HG02610 (cell line): ENCODE data around the gene LMOD3.
A peak's percentile ranks its signal among the peaks of the same experiment; 100 is the strongest.

ENCODE experiments used
- ATAC-seq: cut with Tn5 transposase; IDR thresholded peaks from one replicate; pipeline ENCODE4 v1.9.1; 2021; ENCODE audit warnings: mild to moderate bottlenecking, moderate library complexity; ENCODE audit not compliant: unreplicated experiment

LMOD3 gene

DNA sequence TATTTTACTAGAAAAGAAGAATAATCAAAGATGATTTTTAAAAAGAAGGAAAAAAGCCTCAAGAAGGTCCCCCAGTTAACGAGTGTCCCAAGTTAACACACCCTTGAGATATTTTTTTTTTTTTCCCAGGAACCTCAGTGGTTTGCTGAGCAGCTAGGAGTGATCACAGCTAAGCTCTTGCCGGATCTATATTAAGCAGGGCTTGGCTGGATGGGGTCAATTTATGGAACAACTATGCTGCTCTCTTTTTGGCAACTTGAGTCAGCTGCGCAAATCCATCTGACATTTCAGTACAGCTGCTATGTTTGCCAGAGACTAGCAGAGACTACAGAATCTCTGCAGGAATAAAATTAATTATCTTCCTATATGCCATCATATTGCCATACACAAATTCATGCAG is at the start of gene LMOD3:
TSS of gene LMOD3 (minus strand) at position 193 of the 400 bp plus-strand sequence. CDS start 209 bp downstream, outside the sequence.
- ATAC-seq = no peak

DNA sequence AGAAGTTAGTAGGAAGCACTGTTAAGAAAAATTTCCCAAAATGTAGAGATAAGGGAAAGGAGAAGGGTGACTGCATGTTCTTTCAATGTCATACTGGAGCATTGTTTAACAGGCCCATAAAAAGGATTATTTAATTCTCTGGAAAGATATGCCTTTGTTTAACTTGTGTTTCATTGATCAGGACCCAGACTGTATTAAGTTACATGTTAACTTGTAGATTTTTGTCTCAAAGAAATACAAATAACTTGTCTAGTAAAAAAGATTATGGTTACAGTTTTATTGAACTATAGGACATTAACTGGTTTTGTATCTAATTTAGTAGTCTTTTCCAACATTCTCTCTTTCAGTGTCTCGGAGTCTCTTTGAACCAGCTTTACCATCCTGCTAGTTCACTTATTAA is 49.7 kb upstream of the LMOD3 start:
- no peak for ATAC-seq

DNA sequence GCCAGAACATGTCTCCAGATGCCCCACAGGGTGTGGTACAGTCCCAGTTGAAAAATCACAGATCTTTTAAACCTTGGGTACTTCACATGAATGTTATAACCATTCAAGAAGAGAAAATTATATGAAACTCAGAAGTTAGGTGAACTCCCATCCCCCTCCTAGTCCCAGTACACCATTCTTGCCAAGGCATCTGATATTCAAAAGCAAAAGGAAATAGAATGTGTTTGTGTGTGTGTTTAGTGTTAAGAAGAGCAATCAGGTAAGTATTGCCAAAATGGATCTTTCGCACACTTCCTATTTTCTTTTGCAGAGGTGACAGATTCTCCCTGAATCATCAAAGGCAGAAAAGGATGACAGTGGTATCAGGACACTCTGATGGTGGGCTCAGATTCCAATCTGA is 44.1 kb upstream of the LMOD3 start:
- ATAC-seq = no peak

DNA sequence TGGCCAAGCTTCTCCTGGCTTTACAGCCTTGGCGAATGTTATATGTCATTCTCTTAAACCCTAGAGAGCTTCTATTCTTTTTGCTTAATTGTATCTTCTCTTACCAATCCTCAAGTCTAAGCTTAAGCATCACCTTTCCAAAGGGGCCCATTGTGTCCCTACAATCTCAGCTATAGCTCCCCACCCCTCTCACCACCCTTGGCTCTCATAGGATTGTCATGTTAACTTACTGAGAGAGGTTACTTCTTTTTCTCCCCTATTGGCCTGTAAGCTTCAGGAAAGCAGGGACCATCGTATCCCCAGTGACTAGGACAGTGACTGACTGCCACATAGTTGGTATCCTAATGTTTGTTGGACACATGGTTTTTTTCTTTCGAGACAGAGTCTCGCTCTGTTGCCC is 43.3 kb upstream of the LMOD3 start:
- ATAC-seq = no peak

DNA sequence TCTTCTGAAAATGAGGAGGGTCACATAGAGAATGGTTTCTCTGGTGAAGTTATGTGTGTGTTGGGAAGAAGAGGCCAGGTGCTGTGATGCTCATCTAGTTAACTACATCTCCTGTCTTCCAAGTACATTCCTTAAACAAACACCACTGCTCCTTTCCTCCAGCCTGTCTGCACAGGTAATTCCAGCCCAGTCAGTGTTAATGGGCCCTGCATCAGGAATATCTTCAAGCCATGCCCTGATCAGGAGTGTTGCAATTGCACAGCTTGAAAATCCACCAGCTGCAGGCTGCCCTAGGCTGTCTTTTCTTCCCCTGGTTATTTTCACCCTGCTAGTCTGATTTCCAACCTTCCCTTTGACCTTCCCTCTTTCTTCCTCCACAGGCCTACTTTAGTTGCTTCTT is 41.9 kb upstream of the LMOD3 start:
- no peak for ATAC-seq

DNA sequence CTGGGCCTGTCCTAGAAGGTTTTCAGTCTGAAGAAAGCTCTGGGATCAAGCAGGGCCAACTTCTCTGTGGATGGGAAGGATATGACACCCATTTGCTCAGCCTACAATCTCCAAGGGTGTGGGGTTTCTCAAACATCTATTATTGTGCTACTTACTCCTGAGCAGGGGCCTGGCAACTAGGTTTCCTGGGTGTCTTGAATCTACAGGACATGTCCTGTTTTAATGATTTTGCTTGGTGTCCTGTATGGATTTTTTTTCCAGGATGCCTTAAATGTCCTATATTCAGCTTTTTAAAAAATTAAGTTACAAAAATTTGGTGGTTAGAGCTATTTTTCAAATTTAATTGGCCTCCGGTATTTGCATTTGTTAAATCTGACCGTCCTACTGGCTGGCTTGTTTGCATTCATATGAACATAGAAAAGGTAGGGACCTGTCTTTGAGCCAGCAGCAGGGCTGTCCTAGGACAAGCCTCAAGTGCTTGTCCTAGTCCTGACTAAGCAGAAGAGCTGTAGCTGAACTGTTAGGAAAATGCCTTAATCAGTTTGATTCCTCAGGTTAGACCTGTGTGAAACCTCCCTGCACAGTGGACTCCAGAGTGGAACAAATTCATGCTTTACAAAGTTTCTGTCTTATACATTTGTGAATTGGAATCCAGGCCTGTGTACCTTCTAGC is 40.0 kb upstream of the LMOD3 start:
- no peak for ATAC-seq

DNA sequence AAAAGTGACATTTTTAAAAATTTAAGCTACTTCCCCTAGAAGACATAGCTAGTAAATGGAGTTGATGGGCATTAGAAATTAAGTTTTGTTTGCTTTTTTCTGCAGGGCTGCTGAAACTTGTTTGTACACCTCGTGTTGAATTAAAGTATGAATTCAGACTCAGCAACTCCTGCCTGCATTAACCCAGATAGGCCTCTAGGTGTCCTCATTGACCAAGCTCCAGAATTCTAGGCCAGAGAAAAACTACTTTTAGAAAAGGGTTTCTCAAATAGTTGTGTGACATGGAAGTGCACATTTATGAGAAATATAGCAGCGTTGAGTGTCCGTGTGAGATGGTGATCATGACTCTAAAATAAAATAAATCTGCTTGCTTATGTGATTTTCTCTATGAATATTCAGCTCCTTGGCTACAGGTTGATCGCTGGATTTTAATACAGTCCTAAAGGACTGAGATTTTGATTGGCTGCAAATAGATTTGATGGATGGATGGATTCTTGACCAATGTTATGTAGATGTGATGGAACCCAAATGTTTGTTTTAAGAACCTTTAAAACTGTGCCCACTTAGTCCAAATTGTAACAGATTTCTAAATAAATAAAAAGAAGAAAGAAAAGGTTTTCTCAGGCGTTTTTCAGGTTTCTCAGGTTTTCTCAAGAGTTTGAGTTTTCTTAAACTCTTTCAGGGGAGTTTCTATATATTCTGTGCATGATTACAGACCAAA is 39.4 kb upstream of the LMOD3 start:
- no peak for ATAC-seq

DNA sequence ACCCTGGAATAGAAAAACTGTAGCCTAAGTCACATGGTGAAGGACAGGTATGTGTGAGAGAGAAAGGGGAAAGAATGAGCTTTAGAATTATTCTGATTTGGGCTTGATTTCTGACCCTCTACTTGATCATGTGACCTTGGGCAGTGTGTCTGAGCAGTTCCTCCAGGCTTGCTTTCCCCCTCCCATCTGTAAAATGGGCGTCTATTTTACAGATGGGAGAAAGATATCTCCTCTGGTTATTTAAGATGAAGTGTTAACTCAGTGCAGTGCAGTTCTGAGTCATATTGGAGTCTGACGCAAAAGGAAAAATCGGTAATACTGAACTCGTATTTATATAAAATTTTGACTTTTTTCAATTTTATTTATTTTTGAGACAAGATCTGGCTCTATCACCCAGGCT is 38.1 kb upstream of the LMOD3 start:
- ATAC-seq = no peak

DNA sequence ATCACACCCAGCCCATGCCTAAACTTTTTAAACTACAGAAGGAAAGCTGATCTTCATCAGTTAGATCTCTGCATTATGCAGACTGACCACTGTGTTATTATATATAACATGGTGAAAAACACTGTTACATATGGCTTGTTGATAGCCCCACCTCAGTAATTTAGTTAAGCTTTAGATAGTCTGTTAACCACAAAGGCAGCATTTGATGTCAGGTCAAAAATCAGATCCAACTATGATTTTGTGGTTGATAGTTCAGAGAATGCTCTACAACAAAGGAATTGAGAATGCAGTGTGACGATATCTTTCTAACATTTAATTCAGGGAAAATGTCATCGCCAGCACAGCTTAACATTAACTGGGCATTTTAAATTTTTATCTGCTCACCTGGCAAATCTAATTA is 37.7 kb upstream of the LMOD3 start:
- ATAC-seq = no peak

DNA sequence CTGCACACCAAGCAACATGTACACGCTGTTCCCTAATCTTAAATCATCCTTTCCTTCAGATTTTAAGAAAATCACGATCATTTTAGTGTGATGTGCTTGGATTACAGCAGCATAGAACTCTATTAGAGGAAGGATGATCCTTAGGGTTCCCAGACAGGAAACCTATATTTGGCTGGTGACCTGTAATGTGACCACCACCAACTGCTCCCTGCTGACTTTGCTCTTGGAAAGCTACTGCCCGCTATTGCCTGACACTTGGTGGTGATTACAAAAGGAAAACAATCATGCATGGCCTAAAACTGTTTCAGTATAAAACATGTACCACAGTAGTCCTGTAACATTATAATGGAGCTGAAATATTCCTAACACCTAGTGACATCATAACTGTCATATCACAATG is 27.2 kb upstream of the LMOD3 start:
- ATAC-seq = no peak

DNA sequence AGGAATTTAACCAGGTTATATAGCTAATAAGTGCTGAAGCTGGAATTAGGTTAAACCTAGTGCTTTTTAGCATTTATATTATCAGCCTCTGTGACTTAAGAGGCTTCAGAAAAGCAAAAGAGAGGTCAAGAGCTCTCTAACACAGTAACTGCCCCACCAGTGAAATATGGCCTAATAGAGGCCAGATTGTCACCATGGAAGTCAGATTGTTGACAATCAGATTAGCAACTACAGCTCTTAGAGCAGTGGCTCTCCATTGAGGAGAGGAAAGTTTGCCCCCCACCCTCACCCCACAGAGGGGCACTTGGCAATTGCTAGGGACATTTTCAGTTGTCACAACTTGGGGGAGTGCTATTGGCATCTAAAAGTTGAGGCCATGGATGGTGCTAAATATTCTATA is 23.3 kb upstream of the LMOD3 start:
- no peak for ATAC-seq

DNA sequence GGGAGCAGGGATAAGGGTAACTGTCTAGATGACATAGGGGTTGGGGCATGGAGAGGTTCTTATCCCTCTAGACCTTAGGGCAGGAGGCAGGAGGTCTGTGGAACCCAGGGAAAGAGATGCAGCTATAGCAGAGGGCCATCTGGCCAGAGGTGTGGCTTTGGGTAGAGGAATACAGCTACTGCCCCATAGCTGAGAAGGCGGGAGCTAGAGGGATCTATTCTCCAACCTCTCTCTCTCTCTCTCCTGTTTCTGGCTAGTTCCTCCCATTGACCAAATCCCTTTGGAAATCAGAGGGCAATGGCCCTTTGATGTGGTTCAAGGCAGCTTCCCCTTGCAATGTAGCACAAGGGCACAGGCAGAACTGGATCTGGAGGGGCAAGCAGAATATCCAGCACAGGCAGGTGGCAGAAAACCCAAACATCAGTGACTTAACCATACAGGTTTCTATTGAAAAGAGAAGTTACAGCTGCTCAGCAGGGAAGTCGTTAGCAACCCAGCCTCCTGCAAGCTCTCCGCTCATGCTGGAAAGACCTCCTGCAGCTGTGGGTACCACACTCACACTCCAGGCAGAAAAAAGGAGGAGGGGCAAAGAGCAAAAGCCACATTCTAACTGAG is 22.3 kb upstream of the LMOD3 start:
- no peak for ATAC-seq

DNA sequence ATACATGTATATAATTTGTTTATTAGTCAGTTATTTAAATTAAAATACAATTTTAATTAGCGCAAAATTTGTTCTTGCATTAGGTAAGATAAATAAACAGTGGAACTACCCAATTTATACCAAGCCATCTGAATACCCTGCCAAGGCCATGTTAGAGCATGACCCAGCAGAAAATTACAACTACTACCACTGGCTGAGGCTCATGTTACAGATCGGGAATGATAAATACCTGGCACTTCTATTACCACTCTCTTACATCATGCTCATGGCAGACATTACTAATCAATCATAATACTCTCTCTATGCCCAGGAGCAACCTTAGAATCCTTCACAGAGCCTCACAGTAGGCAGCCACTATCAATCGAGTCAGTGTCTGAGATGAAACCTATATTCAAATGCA is 21.2 kb upstream of the LMOD3 start:
- ATAC-seq = no peak

DNA sequence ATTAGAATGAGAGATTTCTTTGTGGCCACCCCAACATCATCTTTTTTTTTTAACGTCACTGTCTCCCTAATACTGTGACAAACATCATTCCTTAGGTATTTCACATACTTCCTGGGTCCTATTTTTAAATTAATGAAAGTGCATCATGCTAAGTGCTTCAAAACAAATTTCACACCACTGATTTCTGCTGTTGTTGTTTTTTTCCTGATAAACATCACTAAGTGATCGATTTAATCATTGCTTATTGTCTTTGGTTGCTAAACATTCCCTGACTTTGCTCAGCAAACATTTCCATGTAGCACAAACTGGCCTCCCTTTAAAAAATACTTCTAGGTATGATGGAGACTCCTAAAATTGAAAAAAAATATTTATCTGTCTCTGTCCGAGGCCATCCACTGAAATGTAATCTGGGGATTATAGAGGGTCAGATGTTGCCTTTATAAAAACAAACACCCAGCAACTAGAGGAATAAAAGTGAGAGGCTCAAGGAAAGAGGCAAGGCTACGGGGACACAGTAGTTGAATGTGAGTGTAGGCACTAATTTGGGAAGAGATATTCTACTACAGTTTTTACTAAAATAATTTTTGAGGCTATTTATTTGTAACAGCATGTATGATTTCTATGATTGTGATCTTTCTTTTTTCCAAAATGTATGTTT is 20.5 kb upstream of the LMOD3 start:
- no peak for ATAC-seq

DNA sequence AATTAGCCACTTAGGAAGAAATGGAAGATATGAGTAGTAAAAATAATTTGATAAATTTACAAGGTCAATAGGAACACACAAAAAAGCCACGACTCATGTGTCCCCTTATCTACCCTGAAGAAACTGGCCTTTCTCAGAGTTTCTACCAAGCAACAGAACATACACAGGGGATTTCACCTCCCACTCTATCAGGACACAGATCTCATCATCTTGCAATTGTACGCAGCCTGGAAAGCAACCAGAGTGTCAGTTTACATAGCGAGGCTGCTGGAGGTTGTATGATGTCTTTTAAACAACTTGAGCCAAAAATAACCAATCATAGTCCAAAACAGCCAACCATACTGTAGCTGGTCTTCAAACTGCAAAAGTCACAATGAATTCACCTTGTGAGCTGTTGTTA is 19.7 kb upstream of the LMOD3 start:
- no peak for ATAC-seq

DNA sequence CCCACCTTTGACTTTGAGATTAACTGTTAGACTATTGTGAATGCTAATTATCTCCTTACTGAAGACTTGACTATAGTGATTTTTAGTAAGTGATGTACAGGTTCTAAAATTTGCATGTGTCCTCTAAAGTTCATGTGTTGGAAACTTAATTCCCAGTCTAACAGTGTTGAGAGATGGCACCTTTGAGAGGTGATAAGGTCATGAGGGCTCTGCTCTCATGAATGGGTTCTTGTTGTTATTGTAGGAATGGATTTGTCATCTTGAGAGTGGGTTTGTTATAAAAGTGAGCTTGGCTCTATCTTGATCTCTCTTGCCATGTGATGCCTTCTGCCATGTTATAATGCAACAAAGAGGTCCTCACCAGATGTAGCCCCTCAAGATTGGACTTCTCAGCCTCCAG is 18.9 kb upstream of the LMOD3 start:
- no peak for ATAC-seq

DNA sequence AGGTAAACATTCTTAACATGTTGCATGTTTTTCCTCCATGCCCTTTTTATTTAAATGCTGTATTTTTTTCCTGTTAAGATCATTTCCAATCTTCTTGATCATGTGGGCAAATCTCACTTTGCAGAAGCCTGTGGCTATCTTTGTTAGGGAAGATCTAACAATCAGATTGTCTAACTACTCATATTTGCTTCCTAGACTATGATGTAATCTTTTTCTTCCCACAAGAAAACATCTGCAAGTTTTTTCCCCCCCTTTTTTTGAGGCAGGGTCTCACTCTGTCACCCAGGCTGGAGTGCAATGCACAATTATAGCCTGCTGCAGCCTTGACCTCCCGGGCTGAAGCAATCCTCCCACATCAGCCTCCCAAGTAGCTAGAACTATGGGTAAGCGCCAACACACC is 15.0 kb upstream of the LMOD3 start:
- no peak for ATAC-seq

DNA sequence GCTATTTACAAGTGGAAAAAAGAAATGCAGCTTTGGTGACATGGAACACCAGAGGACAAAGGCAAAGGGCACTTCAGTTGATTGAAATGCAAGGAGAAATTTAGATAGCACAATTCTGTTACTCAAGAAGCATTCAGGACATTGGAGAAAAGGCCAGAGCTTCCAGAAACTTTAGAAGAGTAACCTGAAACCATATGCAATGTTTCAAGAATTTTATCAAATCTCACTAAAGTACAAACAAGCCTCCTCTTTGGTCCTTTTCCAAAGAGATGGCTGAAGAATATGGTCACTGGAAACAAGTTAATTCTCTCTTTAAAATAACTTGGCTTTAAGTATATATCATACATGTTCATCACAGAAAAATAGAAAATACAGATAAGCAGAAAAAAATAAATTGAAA is 14.6 kb upstream of the LMOD3 start:
- ATAC-seq = no peak

DNA sequence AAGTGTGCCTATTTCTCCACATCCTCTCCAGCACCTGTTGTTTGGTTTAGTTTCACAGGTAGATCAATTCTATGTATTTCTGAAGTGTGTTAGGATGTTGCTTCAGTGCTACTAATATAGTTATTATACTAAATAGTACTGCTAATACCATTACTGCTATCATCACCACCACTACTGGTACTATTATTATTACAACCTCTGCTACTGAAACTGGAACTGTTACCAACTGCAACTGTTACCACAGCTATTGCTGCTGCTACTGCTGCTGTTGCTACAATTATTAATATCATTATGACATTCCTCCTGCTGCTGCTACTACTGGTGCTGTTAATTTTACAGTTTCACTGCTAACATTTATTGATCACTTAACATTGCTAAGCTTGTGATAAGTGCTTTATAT is 8.3 kb upstream of the LMOD3 start:
- ATAC-seq = peak; percentile 96

DNA sequence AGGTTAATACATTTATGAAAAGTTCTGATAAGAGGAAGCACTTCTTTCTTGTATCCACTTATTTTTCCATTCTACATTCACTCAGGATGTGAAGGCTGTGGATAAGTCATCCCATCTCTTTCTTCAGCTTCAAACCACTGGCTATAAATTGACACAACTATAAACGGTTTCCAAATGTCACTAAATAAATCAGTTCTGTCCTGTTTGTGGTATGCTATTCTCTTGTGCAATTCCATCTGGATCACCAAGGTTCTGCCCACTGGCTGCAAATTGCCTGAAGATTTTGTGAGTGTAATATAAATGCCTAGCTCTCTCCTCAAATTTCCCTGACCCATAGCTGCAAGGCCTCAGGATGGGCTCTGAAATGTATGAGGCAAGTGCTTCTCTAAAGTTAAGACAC is 7.1 kb upstream of the LMOD3 start:
- ATAC-seq = no peak

DNA sequence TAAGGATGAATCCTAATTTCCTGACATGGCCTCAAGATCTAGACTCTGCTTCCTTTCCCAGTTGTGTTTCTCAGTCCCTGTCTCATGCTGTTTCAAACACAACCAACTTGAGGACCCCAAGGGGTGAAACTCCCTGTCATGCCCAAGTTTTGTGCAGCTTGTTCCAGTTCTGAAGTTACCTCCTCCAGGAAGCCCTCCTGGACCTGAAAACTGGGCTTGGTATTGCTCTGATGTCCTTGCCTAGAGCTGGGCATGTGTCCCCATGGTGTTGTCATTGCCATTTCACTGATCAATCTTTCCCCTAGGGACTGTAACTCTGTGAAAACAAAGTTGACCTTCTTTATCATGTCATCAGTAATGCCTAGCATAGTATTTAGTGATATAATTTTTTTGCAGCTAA is 6.1 kb upstream of the LMOD3 start:
- no peak for ATAC-seq

DNA sequence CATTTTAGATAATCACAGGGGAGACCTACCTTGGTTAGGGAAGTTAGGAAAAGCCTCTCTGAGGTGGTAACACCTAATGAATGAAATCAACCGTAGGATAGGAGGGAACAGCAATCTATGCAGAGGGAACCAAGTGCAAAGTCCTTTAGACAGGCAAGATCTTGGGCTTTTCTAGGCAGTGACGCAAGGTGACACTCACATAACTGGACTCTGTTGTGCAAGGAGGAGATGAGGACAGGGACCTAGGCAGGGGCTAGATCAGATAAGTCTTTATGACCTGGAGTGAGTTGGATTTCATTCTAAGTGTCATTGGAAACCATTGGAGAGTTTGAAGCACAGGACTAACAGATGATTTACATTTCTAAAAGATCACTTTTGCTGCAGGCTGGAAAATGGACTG is 4.6 kb upstream of the LMOD3 start:
- no peak for ATAC-seq
